H9 (cell line): ENCODE data around the gene GRIN2A. TPM values are rescaled to one million over a fixed set of nuclear protein-coding genes. Genes with fewer than 3 reads are reported as not detected.

Experiments
- DNase-seq: peaks from one replicate; pipeline ENCODE4 v3.0.0-alpha.2; 2017
- H2AFZ ChIP-seq: one replicate; pipeline ENCODE4 v1.6.1; 2013; ENCODE audit warnings: mild to moderate bottlenecking, low read length, control low read depth, moderate library complexity
- H2AK5ac ChIP-seq: 2 replicates; pipeline ENCODE4 v1.6.1; 2013; ENCODE audit warnings: low read length, control low read depth, mixed read lengths; ENCODE audit not compliant: insufficient read length
- H2BK120ac ChIP-seq: one replicate; pipeline ENCODE4 v1.6.1; 2013; ENCODE audit warnings: low read depth, mild to moderate bottlenecking, low read length, control low read depth, inconsistent platforms; ENCODE audit not compliant: poor library complexity, severe bottlenecking
- H2BK12ac ChIP-seq: 2 replicates; pipeline ENCODE4 v1.6.1; 2013; ENCODE audit warnings: low read length, control low read depth, mixed read lengths, low read depth; ENCODE audit not compliant: insufficient read length
- H2BK15ac ChIP-seq: 2 replicates; pipeline ENCODE4 v1.6.1; 2013; ENCODE audit warnings: low read depth, low read length, control low read depth
- H2BK20ac ChIP-seq: one replicate; pipeline ENCODE4 v1.6.1; 2013; ENCODE audit warnings: low read depth, mild to moderate bottlenecking, low read length, control low read depth, inconsistent platforms; ENCODE audit not compliant: poor library complexity, severe bottlenecking
- H2BK5ac ChIP-seq: 2 replicates; pipeline ENCODE4 v1.6.1; 2013; ENCODE audit warnings: low read length, control low read depth, mixed read lengths; ENCODE audit not compliant: insufficient read length
- H3K14ac ChIP-seq: 2 replicates; pipeline ENCODE4 v1.6.1; 2013; ENCODE audit warnings: low read length, control low read depth; ENCODE audit not compliant: insufficient read depth
- H3K18ac ChIP-seq: 2 replicates; pipeline ENCODE4 v1.6.1; 2013; ENCODE audit warnings: low read depth, mild to moderate bottlenecking, mixed read lengths, low read length, control low read depth; ENCODE audit not compliant: insufficient read length
- H3K23ac ChIP-seq: 2 replicates; pipeline ENCODE4 v1.6.1; 2013; ENCODE audit warnings: low read length, control low read depth, mixed read lengths, low read depth; ENCODE audit not compliant: insufficient read length
- H3K23me2 ChIP-seq: 2 replicates; pipeline ENCODE4 v1.6.1; 2013; ENCODE audit warnings: low read depth, mild to moderate bottlenecking, mixed read lengths, low read length, control low read depth; ENCODE audit not compliant: insufficient read length, poor library complexity, severe bottlenecking
- H3K27ac ChIP-seq: 2 replicates; pipeline ENCODE4 v1.5.1; 2013; ENCODE audit warnings: low read length, control low read depth, mixed read lengths, low read depth; ENCODE audit not compliant: insufficient read length
- H3K27me3 ChIP-seq: 2 replicates; pipeline ENCODE4 v1.6.1; 2013; ENCODE audit warnings: low read length, control low read depth, inconsistent platforms; ENCODE audit not compliant: insufficient read depth
- H3K4ac ChIP-seq: 2 replicates; pipeline ENCODE4 v1.6.1; 2013; ENCODE audit warnings: low read depth, mild to moderate bottlenecking, control low read depth, inconsistent platforms, low read length, moderate library complexity
- H3K4me1 ChIP-seq: 2 replicates; pipeline ENCODE4 v1.6.1; 2013; ENCODE audit warnings: low read length, control low read depth, inconsistent platforms; ENCODE audit not compliant: insufficient read depth
- H3K4me2 ChIP-seq: 2 replicates; pipeline ENCODE4 v1.6.1; 2013; ENCODE audit warnings: low read length, control low read depth, mixed read lengths; ENCODE audit not compliant: insufficient read length, insufficient read depth
- H3K56ac ChIP-seq: 2 replicates; pipeline ENCODE4 v1.6.1; 2013; ENCODE audit warnings: low read depth, mild to moderate bottlenecking, mixed read lengths, low read length, control low read depth; ENCODE audit not compliant: insufficient read length
- H3K79me1 ChIP-seq: 2 replicates; pipeline ENCODE4 v1.6.1; 2013; ENCODE audit warnings: low read depth, mild to moderate bottlenecking, moderate library complexity, low read length, control low read depth, inconsistent platforms; ENCODE audit not compliant: insufficient read depth, poor library complexity, severe bottlenecking
- H3K79me2 ChIP-seq: 2 replicates; pipeline ENCODE4 v1.6.1; 2013; ENCODE audit warnings: low read length, control low read depth, inconsistent platforms; ENCODE audit not compliant: insufficient read depth
- H3K9ac ChIP-seq: 2 replicates; pipeline ENCODE4 v1.6.1; 2013; ENCODE audit warnings: low read length, control low read depth, mixed read lengths; ENCODE audit not compliant: insufficient read length; ENCODE audit errors: extremely low read depth
- H3K9me3 ChIP-seq: one replicate; pipeline ENCODE4 v1.6.1; 2013; ENCODE audit warnings: low read depth, low read length, inconsistent platforms; ENCODE audit not compliant: control insufficient read depth
- H3T11ph ChIP-seq: one replicate; pipeline ENCODE4 v1.6.1; 2013; ENCODE audit warnings: mild to moderate bottlenecking, low read length, control low read depth, inconsistent platforms
- H4K20me1 ChIP-seq: one replicate; pipeline ENCODE4 v1.6.1; 2013; ENCODE audit not compliant: control insufficient read depth, insufficient read length, insufficient read depth
- H4K5ac ChIP-seq: 2 replicates; pipeline ENCODE4 v1.6.1; 2013; ENCODE audit warnings: low read depth, mild to moderate bottlenecking, mixed read lengths, low read length, control low read depth; ENCODE audit not compliant: insufficient read length
- H4K8ac ChIP-seq: replicated peaks from 2 replicates; pipeline ENCODE4 v1.6.1; 2013; ENCODE audit warnings: low read length, control low read depth, mixed read lengths, low read depth; ENCODE audit not compliant: insufficient read length
- H4K91ac ChIP-seq: 2 replicates; pipeline ENCODE4 v1.6.1; 2013; ENCODE audit warnings: low read depth, mild to moderate bottlenecking, moderate library complexity, mixed read lengths, low read length, control low read depth; ENCODE audit not compliant: insufficient read length
- H3K27ac Mint-ChIP-seq, 3 experiments: 2 replicates in 2 of 3; 3 replicates in 1 of 3; pipeline ENCODE4 v1.8.0; 2020 to 2021; ENCODE audit warnings: mixed read lengths in 3 of 3, mild to moderate bottlenecking in 1 of 3, moderate library complexity in 1 of 3
- H3K27me3 Mint-ChIP-seq: 2 replicates; pipeline ENCODE4 v1.8.0; 2021; ENCODE audit warnings: low read depth, mild to moderate bottlenecking, moderate library complexity, mixed read lengths
- H3K36me3 Mint-ChIP-seq, 3 experiments: 2 replicates in 2 of 3; 3 replicates in 1 of 3; pipeline ENCODE4 v1.8.0; 2020 to 2021; ENCODE audit warnings: low read depth in 3 of 3, mixed read lengths in 3 of 3; ENCODE audit not compliant: insufficient read depth in 1 of 3
- H3K4me1 Mint-ChIP-seq, 2 experiments: 2 replicates each; pipeline ENCODE4 v1.8.0; 2020; ENCODE audit warnings: mixed read lengths in 2 of 2
- H3K4me3 Mint-ChIP-seq, 2 experiments: 2 replicates in 1 of 2; 3 replicates in 1 of 2; pipeline ENCODE4 v1.8.0; 2020 to 2021; ENCODE audit warnings: mild to moderate bottlenecking in 2 of 2, mixed read lengths in 2 of 2, moderate library complexity in 1 of 2
- H3K9me3 Mint-ChIP-seq, 2 experiments: 2 replicates in 1 of 2; 3 replicates in 1 of 2; pipeline ENCODE4 v1.8.0; 2020; ENCODE audit warnings: mild to moderate bottlenecking in 2 of 2, mixed read lengths in 2 of 2, moderate library complexity in 1 of 2
- CTCF ChIP-seq: fragments of 200-600 bp; sonication (generic); conservative IDR thresholded peaks from 3 replicates; pipeline ENCODE4 v1.8.0; 2021; ENCODE audit warnings: antibody characterized with exemption, mild to moderate bottlenecking
- total RNA-seq: library from RNA; stranded (reverse); gene quantifications from 2 replicates; pipeline ENCODE4 v1.2.1, GENCODE V29; 2021

Gene GRIN2A
- total RNA-seq, 1 experiment from 2014 or later = 1.5 TPM

GRCh38 chr16:9723136-9723535, 459.1 kb downstream of the GRIN2A start:
- H3T11ph ChIP-seq = no peak overlapping the region
- no peaks in the 10 kb centered on the region for H3K9me3 ChIP-seq
- no peak overlapping the region for H4K8ac ChIP-seq
- DNase-seq = no peak
- H3K18ac ChIP-seq = no peak overlapping the region
- H2AK5ac ChIP-seq = no peak overlapping the region
- H2AFZ ChIP-seq = no peak overlapping the region
- Mint-ChIP-seq H3K27me3 (peaks cover 7% of the 10 kb centered on the region), H3K27ac (no peak overlapping the region; a peak in 1 of 7 replicates), H3K9me3 (no peaks in the 10 kb centered on the region; a peak in 1 of 5 replicates), H3K36me3 (no peaks in the 10 kb centered on the region), H3K4me3 (no peak overlapping the region; a peak in 1 of 5 replicates), H3K4me1 (peaks cover 4 to 9% of the 10 kb centered on the region in 2 experiments; a peak in 3 of 4 replicates)
- H3K4ac ChIP-seq = no peak overlapping the region
- H4K91ac ChIP-seq = no peak overlapping the region
- no peak overlapping the region for H3K23ac ChIP-seq
- no peak for TF ChIP-seq CTCF
- no peaks in the 10 kb centered on the region for H3K27me3 ChIP-seq
- no peak overlapping the region for H3K27ac ChIP-seq
- H3K23me2 ChIP-seq = no peaks in the 10 kb centered on the region
- no peaks in the 10 kb centered on the region for H3K79me1 ChIP-seq
- H3K14ac ChIP-seq = no peak overlapping the region
- H2BK12ac ChIP-seq = no peak overlapping the region
- no peak overlapping the region for H2BK15ac ChIP-seq
- no peak overlapping the region for H4K5ac ChIP-seq
- H3K56ac ChIP-seq = no peak overlapping the region
- H2BK120ac ChIP-seq = no peak overlapping the region
- H4K20me1 ChIP-seq = no peaks in the 10 kb centered on the region
- no peaks in the 10 kb centered on the region for H3K4me1 ChIP-seq
- H2BK5ac ChIP-seq = no peak overlapping the region
- H3K4me2 ChIP-seq = no peak overlapping the region
- 0 out of 2 replicates have a peak, but pooled peaks cover 2% of the 10 kb centered on the region for H3K79me2 ChIP-seq
- H3K9ac ChIP-seq = no peak overlapping the region
- H2BK20ac ChIP-seq = no peak overlapping the region
